Gastroesophageal sphincter (tissue), 4 donors: Measurements from ENCODE around the gene ETFRF1. TPM values are rescaled to one million over a fixed set of nuclear protein-coding genes. Genes with fewer than 3 reads are reported as not detected.

ENCODE experiments used
- ATAC-seq: fragments of 150-250 bp; one replicate; pipeline ENCODE4 v1.9.1; 2016; ENCODE audit warnings: mild to moderate bottlenecking, moderate library complexity
- H3K27ac ChIP-seq, 4 donors: fragments of 200-600 bp; sonication (generic) in 3 of 4; 1 replicate in 3 of 4; 2 replicates in 1 of 4; pipeline ENCODE4 v1.5.1; 2016 to 2019
- H3K27me3 ChIP-seq: fragments of 200-600 bp; sonication (generic); one replicate; pipeline ENCODE4 v1.5.1; 2019
- H3K36me3 ChIP-seq, 2 donors: fragments of 200-600 bp; sonication (generic); one replicate each; pipeline ENCODE4 v1.5.1; 2019; ENCODE audit warnings: control low read depth in 1 of 2
- H3K4me1 ChIP-seq, 3 donors: fragments of 200-600 bp; sonication (generic); 1 replicate in 2 of 3; 2 replicates in 1 of 3; pipeline ENCODE4 v1.5.1; 2016 to 2019; ENCODE audit warnings: control low read depth in 2 of 3
- H3K4me3 ChIP-seq, 2 donors: fragments of 200-600 bp; sonication (generic); one replicate each; pipeline ENCODE4 v1.5.1; 2019; ENCODE audit warnings: mild to moderate bottlenecking in 1 of 2, moderate library complexity in 1 of 2
- H3K9me3 ChIP-seq, 3 donors: fragments of 200-600 bp; sonication (generic); one replicate each; pipeline ENCODE4 v1.5.1; 2017 to 2019; ENCODE audit warnings: control low read depth in 2 of 3
- EP300 ChIP-seq: sonication (generic); formaldehyde crosslinking; IDR thresholded peaks from one replicate; pipeline ENCODE4 v1.6.1; 2017; ENCODE audit warnings: antibody characterized with exemption, mild to moderate bottlenecking
- POLR2A ChIP-seq, 2 donors: fragments of 450-650 bp; IDR thresholded peaks; one replicate each; pipeline ENCODE4 v1.6.1; 2017; ENCODE audit warnings: antibody characterized with exemption in 2 of 2, mild to moderate bottlenecking in 2 of 2, moderate library complexity in 1 of 2
- POLR2AphosphoS5 ChIP-seq: sonication (generic); formaldehyde crosslinking; IDR thresholded peaks from one replicate; pipeline ENCODE4 v1.6.1; 2017; ENCODE audit warnings: antibody characterized with exemption
- WGBS, 2 donors: methylation state at CpG; one replicate each; pipeline ENCODE4 v1.1.5; 2018; ENCODE audit warnings: low coverage in 1 of 2; 5-methylcytosine and 5-hydroxymethylcytosine counted together
- total RNA-seq, 4 donors: library from RNA; depleted of rRNA; stranded (reverse); fragments of >200 nt; gene quantifications; one replicate each; pipeline ENCODE4 v1.1.0, GENCODE V29; 2016
- TF ChIP-seq, protein P1 (sequence below), 4 experiments: fragments of 200-600 bp in 2 of 4; fragments of 450-650 bp in 2 of 4; sonication (generic) in 1 of 4; IDR thresholded peaks; one replicate each; pipeline ENCODE4 v1.5.1; 2017 to 2019; ENCODE audit warnings: antibody characterized with exemption in 4 of 4, mild to moderate bottlenecking in 2 of 4, moderate library complexity in 2 of 4

The ETFRF1 gene
- total RNA-seq, 4 donors from 2014 or later: 45.8 to 73.8 (median 47.1) TPM

DNA sequence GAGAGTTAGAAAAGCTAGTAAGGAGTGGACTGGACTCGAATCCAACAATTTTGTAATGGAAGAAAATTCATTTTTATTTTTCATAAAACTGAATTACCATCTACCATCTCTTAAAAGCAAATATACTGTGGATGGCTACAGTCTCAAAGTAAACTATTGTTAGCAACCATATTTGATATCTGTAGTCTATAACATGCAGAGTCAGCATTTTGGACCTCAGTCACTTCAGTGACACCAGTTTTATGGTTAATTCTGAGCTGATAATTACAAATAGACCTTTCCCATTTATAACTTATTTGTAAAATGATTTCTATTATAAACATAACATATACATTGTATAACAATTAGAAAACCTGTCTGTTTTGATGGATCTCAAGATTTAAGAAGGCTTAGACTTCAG is 53.7 kb downstream of the ETFRF1 start:
- H3K27ac ChIP-seq: no peak overlapping the region
- H3K27me3 ChIP-seq: no peaks in the 10 kb centered on the region
- no peak overlapping the region for H3K4me3 ChIP-seq
- H3K4me1 ChIP-seq: peaks cover 0 to 43% (median 5%) of the 10 kb centered on the region in 3 donors
- no peak for ATAC-seq
- TF ChIP-seq EP300 (no peak), POLR2AphosphoS5 (no peak), POLR2A (IDR thresholded peaks at IDR 0.05) (no peak)
- TF ChIP-seq, protein P1, sequence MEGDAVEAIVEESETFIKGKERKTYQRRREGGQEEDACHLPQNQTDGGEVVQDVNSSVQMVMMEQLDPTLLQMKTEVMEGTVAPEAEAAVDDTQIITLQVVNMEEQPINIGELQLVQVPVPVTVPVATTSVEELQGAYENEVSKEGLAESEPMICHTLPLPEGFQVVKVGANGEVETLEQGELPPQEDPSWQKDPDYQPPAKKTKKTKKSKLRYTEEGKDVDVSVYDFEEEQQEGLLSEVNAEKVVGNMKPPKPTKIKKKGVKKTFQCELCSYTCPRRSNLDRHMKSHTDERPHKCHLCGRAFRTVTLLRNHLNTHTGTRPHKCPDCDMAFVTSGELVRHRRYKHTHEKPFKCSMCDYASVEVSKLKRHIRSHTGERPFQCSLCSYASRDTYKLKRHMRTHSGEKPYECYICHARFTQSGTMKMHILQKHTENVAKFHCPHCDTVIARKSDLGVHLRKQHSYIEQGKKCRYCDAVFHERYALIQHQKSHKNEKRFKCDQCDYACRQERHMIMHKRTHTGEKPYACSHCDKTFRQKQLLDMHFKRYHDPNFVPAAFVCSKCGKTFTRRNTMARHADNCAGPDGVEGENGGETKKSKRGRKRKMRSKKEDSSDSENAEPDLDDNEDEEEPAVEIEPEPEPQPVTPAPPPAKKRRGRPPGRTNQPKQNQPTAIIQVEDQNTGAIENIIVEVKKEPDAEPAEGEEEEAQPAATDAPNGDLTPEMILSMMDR (IDR thresholded peaks at IDR 0.05): no peak
- H3K36me3 ChIP-seq: no peaks in the 10 kb centered on the region
- whole genome bisulfite sequencing, 2 donors: 94 to 100% methylated on average over 1 of the region's 1 CpG
- H3K9me3 ChIP-seq: no peaks in the 10 kb centered on the region

DNA sequence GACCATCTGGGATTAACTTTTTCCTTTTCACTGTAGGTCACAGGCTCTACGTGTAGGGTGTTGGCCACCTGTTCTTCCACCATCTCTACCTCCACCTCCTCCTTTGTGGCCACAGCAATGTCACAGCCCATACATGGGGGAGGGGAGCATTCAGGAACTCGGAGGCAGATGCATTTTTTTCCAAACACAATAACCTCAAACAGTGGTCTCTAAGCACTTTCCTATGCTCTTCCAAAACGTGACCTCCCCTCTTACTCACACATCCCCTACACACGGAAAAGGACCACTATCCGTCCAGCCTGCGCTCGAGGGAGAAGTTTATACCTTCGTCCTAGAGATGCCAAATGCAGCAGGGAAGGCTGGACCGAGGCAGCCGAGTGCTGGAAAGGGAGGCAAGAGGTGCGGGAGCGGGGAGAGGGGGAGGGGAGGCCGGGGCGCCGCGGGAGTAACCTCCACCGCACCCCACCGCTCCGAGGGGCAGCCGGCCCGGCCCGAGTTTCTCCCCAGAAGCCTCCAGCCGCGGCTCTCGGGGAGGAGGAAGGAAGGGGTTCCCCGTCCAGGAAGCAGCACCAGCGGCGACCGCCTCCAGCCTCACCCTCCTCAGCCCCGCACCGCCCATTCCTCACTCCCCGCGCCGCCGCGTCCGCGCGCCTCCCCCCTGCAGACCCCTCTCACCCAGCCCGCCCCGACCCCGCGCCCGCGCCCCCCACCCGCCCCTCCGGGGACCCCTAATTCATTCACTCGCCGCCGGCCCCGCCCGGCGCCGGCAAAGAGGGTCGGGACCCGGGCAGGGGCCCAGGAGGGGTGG is 55.1 kb downstream of the ETFRF1 start:
- 0% methylated on average over 1 to 3 of the region's 56 CpGs for WGBS, 2 donors
- ATAC-seq: peak; percentile 20
- Histone ChIP-seq H3K9me3 (no peaks in the 10 kb centered on the region), H3K27me3 (no peaks in the 10 kb centered on the region), H3K27ac (peak overlapping the region; percentile 92 to 99 (median 96)), H3K36me3 (no peaks in the 10 kb centered on the region), H3K4me1 (peaks cover 0 to 43% (median 5%) of the 10 kb centered on the region in 3 donors), H3K4me3 (peak overlapping the region; percentile 89 to 100)
- TF ChIP-seq POLR2AphosphoS5: no peak
- TF ChIP-seq POLR2A (IDR thresholded peaks at IDR 0.05): no peak
- no peak for TF ChIP-seq EP300
- TF ChIP-seq, protein P1 (IDR thresholded peaks at IDR 0.05): no peak

DNA sequence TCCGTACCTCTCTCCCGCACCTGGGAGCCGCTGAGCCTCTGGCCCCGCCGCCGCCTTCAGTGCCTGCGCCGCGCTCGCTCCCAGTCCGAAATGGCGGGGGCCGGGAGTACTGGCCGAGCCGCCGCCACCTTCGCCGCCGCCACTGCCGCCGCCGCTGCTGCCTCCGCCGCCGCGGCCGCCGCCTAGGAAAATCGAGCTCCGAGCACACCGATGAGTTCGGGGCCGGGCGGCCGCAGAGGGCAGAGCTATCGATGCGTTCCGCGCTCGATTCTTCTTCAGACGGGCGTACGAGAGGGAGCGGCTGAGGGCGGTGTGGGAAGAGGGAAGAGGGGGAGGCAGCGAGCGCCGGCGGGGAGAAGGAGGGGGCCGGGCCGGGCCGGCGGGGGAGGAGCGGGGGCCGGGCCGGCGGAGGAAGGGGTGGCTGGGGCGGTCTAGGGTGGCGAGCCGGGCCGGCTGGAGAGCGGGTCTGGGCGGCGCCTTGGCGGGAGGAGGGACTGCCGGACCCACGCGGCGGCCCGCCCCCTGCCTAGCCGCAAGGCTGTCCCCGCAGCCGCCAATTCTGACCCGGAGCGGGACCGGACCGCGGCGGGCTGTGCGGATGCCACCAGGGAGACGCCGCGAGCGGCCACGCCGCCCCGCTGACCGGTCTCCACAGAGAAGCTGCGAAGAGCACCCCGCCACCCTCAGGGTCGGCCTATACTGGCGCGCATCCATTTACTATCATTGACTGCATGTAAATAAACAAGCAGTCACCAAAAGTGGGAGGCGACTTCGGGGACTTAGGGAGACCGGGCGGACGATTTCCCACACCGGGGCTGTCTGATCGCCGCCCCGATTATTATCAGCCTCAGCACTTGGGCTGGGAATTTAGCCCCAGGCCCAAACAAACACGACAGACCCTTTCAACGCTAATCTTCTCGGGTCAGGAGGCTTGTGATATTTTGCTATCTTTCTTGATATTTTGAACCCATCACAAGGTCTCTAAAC is 56.0 kb downstream of the ETFRF1 start, which contains the start of gene KRAS:
Gene KRAS, minus strand, starts transcription at position 186 of the 987 bp plus-strand sequence.
- H3K4me3 ChIP-seq: peak within 1 kb of the TSS; percentile 89 to 100
- H3K27me3 ChIP-seq: no peaks in the 10 kb centered on the region
- no peaks in the 10 kb centered on the region for H3K36me3 ChIP-seq
- H3K27ac ChIP-seq: peak within 1 kb of the TSS; percentile 92 to 99 (median 96)
- peak; percentile 94 for ATAC-seq
- WGBS, 2 donors: 8% methylated on average over 4 of the region's 105 CpGs; no CpG with 5 or more reads in 1 of the 2 donors
- peaks cover 0 to 35% (median 5%) of the 10 kb centered on the region in 3 donors for H3K4me1 ChIP-seq
- TF ChIP-seq EP300: no peak
- peak; percentile 82 for TF ChIP-seq POLR2AphosphoS5
- peak; percentile 91 to 93 for TF ChIP-seq POLR2A (IDR thresholded peaks at IDR 0.05)
- TF ChIP-seq, protein P1 (IDR thresholded peaks at IDR 0.05): peak in 2 of 4 experiments; percentile 9 to 31
- H3K9me3 ChIP-seq: no peaks in the 10 kb centered on the region

DNA sequence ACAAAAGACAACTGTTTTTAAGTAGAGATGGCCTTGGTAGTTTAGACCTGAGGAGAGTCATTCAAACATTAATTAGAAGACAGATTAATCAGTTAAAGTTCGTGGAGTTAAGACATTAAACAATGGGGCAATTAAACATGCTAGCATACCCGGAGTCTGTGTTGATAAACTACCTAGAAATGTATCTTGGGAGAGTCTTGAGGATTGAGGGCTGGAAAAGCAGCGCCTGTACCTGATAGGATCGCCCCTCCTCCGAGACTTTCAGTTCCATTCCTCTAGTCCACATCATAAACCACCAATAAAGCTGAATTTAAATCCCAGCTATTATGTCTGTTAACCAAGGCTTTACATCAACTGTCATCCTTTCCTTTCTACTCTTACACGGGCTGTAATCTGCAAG is 56.7 kb downstream of the ETFRF1 start:
- peak overlapping the region; percentile 67 to 99 (median 94) for H3K27ac ChIP-seq
- ATAC-seq: no peak
- no peaks in the 10 kb centered on the region for H3K27me3 ChIP-seq
- no peaks in the 10 kb centered on the region for H3K36me3 ChIP-seq
- H3K4me3 ChIP-seq: peak overlapping the region; percentile 89 to 100
- H3K9me3 ChIP-seq: no peaks in the 10 kb centered on the region
- WGBS, 2 donors: 31 to 61% methylated on average over 4 to 6 of the region's 6 CpGs
- H3K4me1 ChIP-seq: peaks cover 0 to 35% (median 5%) of the 10 kb centered on the region in 3 donors
- TF ChIP-seq POLR2A (IDR thresholded peaks at IDR 0.05) (no peak), POLR2AphosphoS5 (no peak)

DNA sequence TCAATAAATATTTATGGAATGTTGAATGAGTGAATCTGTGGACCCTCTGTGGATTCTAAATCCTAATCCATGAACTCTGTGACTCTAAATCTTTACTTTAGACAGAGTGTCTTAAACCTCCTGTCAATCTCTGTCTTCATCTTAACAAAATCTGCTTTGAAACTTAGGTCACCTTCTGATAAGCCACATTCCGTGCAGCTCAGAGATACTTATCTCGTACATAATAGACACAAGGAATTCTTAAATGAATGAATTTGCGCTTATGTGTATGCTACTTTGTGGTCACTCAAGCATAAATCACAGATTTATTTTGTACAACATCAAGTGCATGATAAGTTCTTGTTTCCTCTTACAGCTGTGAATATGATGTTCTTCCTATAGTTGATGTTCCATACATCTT is 57.9 kb downstream of the ETFRF1 start:
- no peaks in the 10 kb centered on the region for H3K9me3 ChIP-seq
- TF ChIP-seq POLR2AphosphoS5 (no peak), EP300 (no peak), POLR2A (IDR thresholded peaks at IDR 0.05) (no peak)
- TF ChIP-seq, protein P1 (IDR thresholded peaks at IDR 0.05): no peak
- no peak overlapping the region for H3K27ac ChIP-seq
- peaks cover 0 to 28% (median 5%) of the 10 kb centered on the region in 3 donors for H3K4me1 ChIP-seq
- WGBS, 2 donors: 84 to 90% methylated on average over 3 of the region's 3 CpGs
- H3K4me3 ChIP-seq: no peak overlapping the region
- H3K27me3 ChIP-seq: no peaks in the 10 kb centered on the region
- H3K36me3 ChIP-seq: no peaks in the 10 kb centered on the region
- ATAC-seq: no peak
